DND-41 (cell line): ENCODE results near the gene NOTCH4.

Experiments used
- ATAC-seq: fragments of 200-7000 bp; cut with Tn5 transposase; 3 replicates; pipeline ENCODE4 v1.9.1; 2021; ENCODE audit warnings: low read depth; ENCODE audit not compliant: insufficient read depth
- DNase-seq: peaks from one replicate; pipeline ENCODE4 v3.0.0-alpha.2; 2020
- H2AFZ ChIP-seq: 2 replicates; pipeline ENCODE4 v1.6.0; 2012; ENCODE audit warnings: low read depth, low read length
- H3K27ac ChIP-seq: 2 replicates; pipeline ENCODE4 v1.5.1; 2012; ENCODE audit warnings: low read length, inconsistent platforms
- H3K27me3 ChIP-seq: fragments of 200-600 bp; sonication (generic); 2 replicates; pipeline ENCODE4 v1.6.0; 2012; ENCODE audit warnings: low read length, mild to moderate bottlenecking, inconsistent platforms; ENCODE audit not compliant: insufficient read depth, poor library complexity
- H3K36me3 ChIP-seq: 2 replicates; pipeline ENCODE4 v1.5.1; 2012; ENCODE audit warnings: low read length, inconsistent platforms; ENCODE audit not compliant: insufficient read depth
- H3K4me1 ChIP-seq: 2 replicates; pipeline ENCODE4 v1.5.1; 2012; ENCODE audit warnings: mild to moderate bottlenecking, low read length; ENCODE audit not compliant: insufficient read depth
- H3K4me2 ChIP-seq: 2 replicates; pipeline ENCODE4 v1.6.0; 2012; ENCODE audit warnings: mild to moderate bottlenecking, moderate library complexity, low read length, inconsistent platforms; ENCODE audit not compliant: insufficient read depth
- H3K4me3 ChIP-seq, 2 experiments: fragments of 200-600 bp in 1 of 2; shearing (Covaris generic) in 1 of 2; 2 replicates each; pipeline ENCODE4 v1.5.1; 2012 to 2016; ENCODE audit warnings: inconsistent platforms in 2 of 2, low read length in 2 of 2, mild to moderate bottlenecking in 2 of 2, low read depth in 1 of 2, moderate library complexity in 1 of 2
- H3K79me2 ChIP-seq: 2 replicates; pipeline ENCODE4 v1.6.0; 2012; ENCODE audit warnings: low read length, inconsistent platforms; ENCODE audit not compliant: insufficient read depth
- H3K9ac ChIP-seq: 2 replicates; pipeline ENCODE4 v1.6.0; 2012; ENCODE audit warnings: low read depth, mild to moderate bottlenecking, inconsistent platforms, low read length, moderate library complexity
- H3K9me3 ChIP-seq: 2 replicates; pipeline ENCODE4 v1.5.1; 2012; ENCODE audit warnings: low read length, moderate library complexity, mild to moderate bottlenecking, inconsistent platforms; ENCODE audit not compliant: insufficient read depth, severe bottlenecking
- H4K20me1 ChIP-seq: 2 replicates; pipeline ENCODE4 v1.6.0; 2012; ENCODE audit warnings: low read length; ENCODE audit not compliant: insufficient read depth
- CTCF ChIP-seq: IDR thresholded peaks from 2 replicates; pipeline ENCODE4 v1.5.1; 2012; ENCODE audit warnings: borderline replicate concordance, low read length, moderate library complexity, mild to moderate bottlenecking; ENCODE audit not compliant: poor library complexity, severe bottlenecking; ENCODE audit errors: extremely low read depth
- EZH2 ChIP-seq: IDR thresholded peaks from 3 replicates; pipeline ENCODE4 v1.6.1; 2012; ENCODE audit warnings: borderline replicate concordance, low read depth, mild to moderate bottlenecking, moderate library complexity, low read length, inconsistent platforms; ENCODE audit not compliant: severe bottlenecking

Gene NOTCH4

GRCh38 chr6:32181915-32182529 lies 41.8 kb downstream of the NOTCH4 start:
- H4K20me1 ChIP-seq: no peaks in the 10 kb centered on the region
- peaks cover 65% of the 10 kb centered on the region for H3K36me3 ChIP-seq
- no peak overlapping the region for H3K4me3 ChIP-seq
- TF ChIP-seq CTCF (no peak), EZH2 (no peak)
- H3K9me3 ChIP-seq: no peaks in the 10 kb centered on the region
- peaks cover 21% of the 10 kb centered on the region for H3K79me2 ChIP-seq
- no peak overlapping the region for H3K4me2 ChIP-seq
- ATAC-seq (no peak), DNase-seq (no peak)
- H3K27me3 ChIP-seq: no peaks in the 10 kb centered on the region
- no peak overlapping the region for H2AFZ ChIP-seq
- no peak overlapping the region for H3K27ac ChIP-seq
- peaks cover 34% of the 10 kb centered on the region for H3K4me1 ChIP-seq
- no peak overlapping the region for H3K9ac ChIP-seq

- DNase-seq: no peak
- H2AFZ ChIP-seq: no peak overlapping the region
- H3K4me1 ChIP-seq: peaks cover 37% of the 10 kb centered on the region
- no peaks in the 10 kb centered on the region for H3K27me3 ChIP-seq
- no peak for ATAC-seq
- H3K27ac ChIP-seq: no peak overlapping the region
- no peak for TF ChIP-seq CTCF
- TF ChIP-seq EZH2: no peak
- H4K20me1 ChIP-seq: no peaks in the 10 kb centered on the region
- H3K9ac ChIP-seq: no peak overlapping the region
- H3K36me3 ChIP-seq: peaks cover 57% of the 10 kb centered on the region
- H3K4me2 ChIP-seq: no peak overlapping the region
- no peaks in the 10 kb centered on the region for H3K9me3 ChIP-seq
- H3K79me2 ChIP-seq: peaks cover 27% of the 10 kb centered on the region
- H3K4me3 ChIP-seq: no peak overlapping the region
Measured at GRCh38 chr6:32181148-32181702, 42.6 kb downstream of the NOTCH4 start.

GRCh38 chr6:32179766-32180405 lies 44.0 kb downstream of the NOTCH4 start:
- DNase-seq: no peak
- peak overlapping the region in 1 of 2 experiments; percentile 91; a peak in 1 of 4 replicates for H3K4me3 ChIP-seq
- no peak for TF ChIP-seq CTCF
- TF ChIP-seq EZH2: no peak
- H3K36me3 ChIP-seq: peaks cover 50% of the 10 kb centered on the region
- no peak for ATAC-seq
- peak overlapping the region; percentile 75 for H3K4me2 ChIP-seq
- no peak overlapping the region for H3K27ac ChIP-seq
- no peaks in the 10 kb centered on the region for H4K20me1 ChIP-seq
- no peaks in the 10 kb centered on the region for H3K9me3 ChIP-seq
- peak overlapping the region; percentile 79; the same call in 1 of the 2 replicates for H3K9ac ChIP-seq
- no peak overlapping the region for H2AFZ ChIP-seq
- H3K79me2 ChIP-seq: peaks cover 34% of the 10 kb centered on the region
- H3K4me1 ChIP-seq: peaks cover 47% of the 10 kb centered on the region
- H3K27me3 ChIP-seq: no peaks in the 10 kb centered on the region
